ENCODE data around the gene CIAO2B.
"Not testable (repeated sequence)": the region's sequence is repeated elsewhere in the genome, so short reads cannot be mapped to it uniquely, and the experiment has no call there.

The CIAO2B gene

DNA sequence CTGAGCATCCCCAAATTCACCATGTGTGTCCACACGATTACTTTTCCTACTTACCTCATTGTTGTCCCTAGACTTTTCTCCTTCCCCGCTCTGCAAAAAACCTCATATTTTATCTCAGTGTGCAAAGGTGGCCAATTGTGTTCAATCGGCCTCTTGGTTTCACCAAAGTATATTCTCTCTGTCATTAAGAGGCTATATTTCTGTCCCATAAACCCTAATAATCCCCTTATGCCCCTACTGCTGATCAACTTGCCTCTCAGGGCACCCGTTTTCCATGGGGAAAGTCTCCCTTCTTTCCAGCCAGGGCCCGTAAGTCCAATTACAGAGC lies 12.7 kb upstream of the CIAO2B start:
- Histone ChIP-seq H3K27ac (ENCODE audit: low read length) (no peak overlapping the region), H3K9me3 (ENCODE audit: control insufficient read depth in 2 of 2, low read length in 2 of 2) (no peaks in the 10 kb centered on the region), H3K36me3 (ENCODE audit: control insufficient read depth in 2 of 2, insufficient read depth in 2 of 2, low read length in 2 of 2) (peaks cover 15 to 16% of the 10 kb centered on the region in 2 donors), H3K27me3 (ENCODE audit: control insufficient read depth in 1 of 2, insufficient read depth in 2 of 2, low read length in 2 of 2) (peaks cover 0 to 6% of the 10 kb centered on the region in 2 donors), H3K4me1 (ENCODE audit: control insufficient read depth, insufficient read depth, low read length) (peaks cover 15% of the 10 kb centered on the region), H3K9ac (ENCODE audit: low read length in 2 of 2) (no peak overlapping the region), H3K4me3 (ENCODE audit: low read length in 2 of 2) (no peak overlapping the region)

DNA sequence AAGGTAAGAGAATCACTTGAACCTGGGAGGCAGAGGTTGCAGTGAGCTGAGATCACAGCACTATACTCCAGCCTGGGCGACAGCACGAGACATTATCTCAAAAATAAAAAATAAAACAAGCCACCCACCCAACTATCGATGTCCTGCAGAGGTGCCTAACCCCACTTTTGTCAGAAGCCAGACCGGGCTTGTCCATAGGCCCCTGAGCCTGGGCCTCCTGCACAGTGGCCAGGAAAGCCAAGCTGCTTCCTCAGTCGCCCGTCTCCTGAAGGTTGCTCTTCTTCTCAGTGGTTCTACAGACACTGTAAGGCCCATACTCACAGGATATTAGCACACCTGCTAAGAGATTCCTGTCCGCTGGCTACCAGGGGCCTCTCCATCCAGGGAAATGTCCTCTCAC lies 12.3 kb upstream of the CIAO2B start:
- Histone ChIP-seq H3K27me3 (ENCODE audit: control insufficient read depth in 1 of 2, insufficient read depth in 2 of 2, low read length in 2 of 2) (peaks cover 0 to 3% of the 10 kb centered on the region in 2 donors), H3K9ac (ENCODE audit: low read length in 2 of 2) (no peak overlapping the region), H3K4me3 (ENCODE audit: low read length in 2 of 2) (no peak overlapping the region), H3K36me3 (ENCODE audit: control insufficient read depth in 2 of 2, insufficient read depth in 2 of 2, low read length in 2 of 2) (peaks cover 19 to 20% of the 10 kb centered on the region in 2 donors), H3K4me1 (ENCODE audit: control insufficient read depth, insufficient read depth, low read length) (peaks cover 15% of the 10 kb centered on the region), H3K9me3 (ENCODE audit: control insufficient read depth in 2 of 2, low read length in 2 of 2) (no peaks in the 10 kb centered on the region), H3K27ac (ENCODE audit: low read length) (no peak overlapping the region)

DNA sequence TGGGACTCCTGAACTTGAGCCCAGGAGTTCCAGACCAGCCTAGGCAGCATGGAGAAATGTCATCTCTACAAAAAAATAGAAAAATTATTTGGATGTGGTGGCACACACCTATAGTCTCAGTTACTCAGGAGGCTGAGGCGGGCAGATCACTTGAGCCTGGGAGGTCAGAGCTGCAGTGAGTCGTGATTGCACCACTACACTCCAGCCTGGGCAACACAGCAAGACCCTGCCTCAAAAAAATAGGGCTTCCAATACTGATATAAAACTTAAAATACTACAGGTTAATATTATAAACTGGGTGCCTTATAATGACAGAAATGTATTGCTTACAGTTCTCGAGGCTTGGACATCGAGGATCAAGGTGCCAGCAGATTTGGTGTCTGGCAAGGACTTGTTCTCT lies 11.7 kb upstream of the CIAO2B start:
- H3K27me3 ChIP-seq (ENCODE audit: control insufficient read depth in 1 of 2, insufficient read depth in 2 of 2, low read length in 2 of 2), result peaks cover 0 to 3% of the 10 kb centered on the region in 2 donors
- no peak overlapping the region for H3K27ac ChIP-seq (ENCODE audit: low read length)
- H3K9ac ChIP-seq (ENCODE audit: low read length in 2 of 2), result no peak overlapping the region
- H3K9me3 ChIP-seq (ENCODE audit: control insufficient read depth in 2 of 2, low read length in 2 of 2), result no peaks in the 10 kb centered on the region
- H3K36me3 ChIP-seq (ENCODE audit: control insufficient read depth in 2 of 2, insufficient read depth in 2 of 2, low read length in 2 of 2), result peaks cover 25 to 26% of the 10 kb centered on the region in 2 donors
- no peak overlapping the region for H3K4me3 ChIP-seq (ENCODE audit: low read length in 2 of 2)
- H3K4me1 ChIP-seq (ENCODE audit: control insufficient read depth, insufficient read depth, low read length), result peaks cover 15% of the 10 kb centered on the region

DNA sequence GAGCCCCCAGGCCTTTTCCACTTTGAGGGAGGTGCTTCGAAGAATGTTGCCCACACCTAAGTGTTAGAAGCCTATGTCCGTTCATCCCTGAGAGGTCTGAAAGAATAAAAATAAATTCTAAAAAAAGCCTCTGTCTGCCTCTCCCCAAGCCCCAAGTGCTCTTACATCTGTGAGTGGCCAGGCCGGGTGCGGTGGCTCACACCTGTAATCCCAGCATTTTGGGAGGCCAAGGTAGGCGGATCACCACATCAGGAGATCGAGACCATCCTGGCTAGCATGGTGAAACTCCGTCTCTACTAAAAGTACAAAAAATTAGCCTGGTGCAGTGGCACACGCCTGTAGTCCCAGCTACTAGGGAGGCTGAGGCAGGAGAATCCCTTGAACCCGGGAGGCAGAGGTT lies 10.8 kb upstream of the CIAO2B start:
- Histone ChIP-seq H3K36me3 (ENCODE audit: control insufficient read depth in 2 of 2, insufficient read depth in 2 of 2, low read length in 2 of 2) (peaks cover 33 to 34% of the 10 kb centered on the region in 2 donors), H3K4me1 (ENCODE audit: control insufficient read depth, insufficient read depth, low read length) (peaks cover 15% of the 10 kb centered on the region)
- H3K9ac ChIP-seq (ENCODE audit: low read length in 2 of 2); H3K9me3 ChIP-seq (ENCODE audit: control insufficient read depth in 2 of 2, low read length in 2 of 2); H3K27ac ChIP-seq (ENCODE audit: low read length); H3K4me3 ChIP-seq (ENCODE audit: low read length in 2 of 2); H3K27me3 ChIP-seq (ENCODE audit: control insufficient read depth in 1 of 2, insufficient read depth in 2 of 2, low read length in 2 of 2): not testable (repeated sequence)

DNA sequence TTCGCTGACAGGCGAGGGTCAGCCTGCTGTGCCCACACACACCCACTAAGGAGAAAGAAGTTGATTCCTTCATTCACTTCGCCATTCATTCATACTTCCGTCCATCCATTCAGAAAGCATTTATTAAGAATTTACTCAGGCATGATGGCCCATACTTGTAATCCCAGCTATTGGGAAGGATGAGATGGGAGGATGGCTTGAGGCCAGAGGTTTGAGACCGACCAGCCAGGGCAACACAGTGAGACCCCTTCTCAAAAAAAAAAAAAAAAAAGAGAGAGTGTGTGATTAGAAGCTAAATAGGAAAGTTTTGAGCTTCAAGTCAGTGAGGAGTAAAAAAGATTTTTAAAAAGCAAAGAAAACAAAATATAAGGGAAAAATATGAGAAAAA lies 9.8 kb upstream of the CIAO2B start:
- no peak overlapping the region for H3K9ac ChIP-seq (ENCODE audit: low read length in 2 of 2)
- no peaks in the 10 kb centered on the region for H3K9me3 ChIP-seq (ENCODE audit: control insufficient read depth in 2 of 2, low read length in 2 of 2)
- H3K4me3 ChIP-seq (ENCODE audit: low read length in 2 of 2), result no peak overlapping the region
- H3K27me3 ChIP-seq (ENCODE audit: control insufficient read depth in 1 of 2, insufficient read depth in 2 of 2, low read length in 2 of 2), result no peaks in the 10 kb centered on the region
- peaks cover 37 to 42% of the 10 kb centered on the region in 2 donors for H3K36me3 ChIP-seq (ENCODE audit: control insufficient read depth in 2 of 2, insufficient read depth in 2 of 2, low read length in 2 of 2)
- no peak overlapping the region for H3K27ac ChIP-seq (ENCODE audit: low read length)
- H3K4me1 ChIP-seq (ENCODE audit: control insufficient read depth, insufficient read depth, low read length), result peaks cover 14% of the 10 kb centered on the region

DNA sequence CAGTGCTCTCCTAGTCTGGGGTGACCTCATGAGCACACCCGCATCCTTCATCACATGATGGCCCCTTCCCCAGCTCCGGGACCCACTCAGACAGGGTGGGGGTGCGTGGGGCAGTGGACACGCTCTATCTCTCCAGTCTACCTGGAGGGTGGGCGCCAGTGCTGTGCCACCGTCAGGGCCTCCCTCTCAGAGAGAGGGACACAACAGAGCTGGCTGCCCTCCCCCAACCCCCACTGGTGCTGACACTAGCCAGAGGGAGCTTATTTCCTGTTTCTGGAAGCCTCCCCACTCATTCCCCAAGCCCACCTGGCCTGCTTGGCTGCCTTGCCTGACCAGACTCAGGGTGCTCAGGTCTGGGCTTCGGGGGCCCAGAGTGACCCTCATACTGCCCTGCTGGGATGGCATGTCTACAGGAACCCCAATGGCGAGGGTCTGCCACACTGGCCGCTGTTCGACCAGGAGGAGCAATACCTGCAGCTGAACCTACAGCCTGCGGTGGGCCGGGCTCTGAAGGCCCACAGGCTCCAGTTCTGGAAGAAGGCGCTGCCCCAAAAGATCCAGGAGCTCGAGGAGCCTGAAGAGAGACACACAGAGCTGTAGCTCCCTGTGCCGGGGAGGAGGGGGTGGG lies 9.3 kb upstream of the CIAO2B start:
- H3K9me3 ChIP-seq (ENCODE audit: control insufficient read depth in 2 of 2, low read length in 2 of 2), result no peaks in the 10 kb centered on the region
- no peak overlapping the region for H3K27ac ChIP-seq (ENCODE audit: low read length)
- no peak overlapping the region for H3K4me3 ChIP-seq (ENCODE audit: low read length in 2 of 2)
- no peaks in the 10 kb centered on the region for H3K27me3 ChIP-seq (ENCODE audit: control insufficient read depth in 1 of 2, insufficient read depth in 2 of 2, low read length in 2 of 2)
- peaks cover 9% of the 10 kb centered on the region for H3K4me1 ChIP-seq (ENCODE audit: control insufficient read depth, insufficient read depth, low read length)
- H3K9ac ChIP-seq (ENCODE audit: low read length in 2 of 2), result no peak overlapping the region
- H3K36me3 ChIP-seq (ENCODE audit: control insufficient read depth in 2 of 2, insufficient read depth in 2 of 2, low read length in 2 of 2), result peaks cover 43 to 46% of the 10 kb centered on the region in 2 donors

DNA sequence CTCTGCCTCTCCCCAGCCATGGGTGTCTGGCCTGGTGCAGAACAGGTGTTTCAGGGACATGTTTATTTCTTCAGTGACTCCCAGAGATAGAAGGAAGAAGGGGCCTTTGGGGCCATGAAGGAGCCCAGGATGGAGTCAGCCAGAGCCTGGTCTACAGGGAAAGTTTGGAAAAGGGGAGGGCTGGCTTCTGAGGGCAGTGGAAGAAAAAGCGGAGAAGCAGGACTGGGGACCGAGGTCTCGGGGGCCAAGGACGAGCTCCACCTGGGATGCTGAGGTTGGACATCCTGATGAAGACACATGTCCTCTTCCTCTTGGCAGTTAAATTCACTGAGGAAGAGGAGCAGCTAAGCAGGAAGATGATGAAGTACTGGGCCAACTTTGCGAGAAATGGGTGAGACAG lies 8.8 kb upstream of the CIAO2B start:
- H3K27ac ChIP-seq (ENCODE audit: low read length), result no peak overlapping the region
- no peak overlapping the region for H3K9ac ChIP-seq (ENCODE audit: low read length in 2 of 2)
- H3K4me1 ChIP-seq (ENCODE audit: control insufficient read depth, insufficient read depth, low read length), result peaks cover 5% of the 10 kb centered on the region
- peaks cover 46 to 50% of the 10 kb centered on the region in 2 donors for H3K36me3 ChIP-seq (ENCODE audit: control insufficient read depth in 2 of 2, insufficient read depth in 2 of 2, low read length in 2 of 2)
- no peaks in the 10 kb centered on the region for H3K9me3 ChIP-seq (ENCODE audit: control insufficient read depth in 2 of 2, low read length in 2 of 2)
- no peaks in the 10 kb centered on the region for H3K27me3 ChIP-seq (ENCODE audit: control insufficient read depth in 1 of 2, insufficient read depth in 2 of 2, low read length in 2 of 2)
- no peak overlapping the region for H3K4me3 ChIP-seq (ENCODE audit: low read length in 2 of 2)

DNA sequence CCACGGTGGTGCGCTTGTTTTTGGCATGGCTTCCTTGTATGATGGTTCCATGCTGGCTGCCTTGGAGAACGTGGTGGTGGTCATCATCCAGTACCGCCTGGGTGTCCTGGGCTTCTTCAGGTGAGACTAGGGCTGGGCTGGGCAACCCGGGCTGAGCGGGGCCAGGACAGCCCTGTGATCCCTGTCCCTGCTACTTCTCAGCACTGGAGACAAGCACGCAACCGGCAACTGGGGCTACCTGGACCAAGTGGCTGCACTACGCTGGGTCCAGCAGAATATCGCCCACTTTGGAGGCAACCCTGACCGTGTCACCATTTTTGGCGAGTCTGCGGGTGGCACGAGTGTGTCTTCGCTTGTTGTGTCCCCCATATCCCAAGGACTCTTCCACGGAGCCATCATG lies 6.0 kb upstream of the CIAO2B start:
- H3K9me3 ChIP-seq (ENCODE audit: control insufficient read depth in 2 of 2, low read length in 2 of 2), result no peaks in the 10 kb centered on the region
- no peak overlapping the region for H3K9ac ChIP-seq (ENCODE audit: low read length in 2 of 2)
- H3K4me1 ChIP-seq (ENCODE audit: control insufficient read depth, insufficient read depth, low read length), result peaks cover 27% of the 10 kb centered on the region
- H3K4me3 ChIP-seq (ENCODE audit: low read length in 2 of 2), result no peak overlapping the region
- H3K27ac ChIP-seq (ENCODE audit: low read length), result no peak overlapping the region
- peaks cover 54 to 55% of the 10 kb centered on the region in 2 donors for H3K36me3 ChIP-seq (ENCODE audit: control insufficient read depth in 2 of 2, insufficient read depth in 2 of 2, low read length in 2 of 2)
- H3K27me3 ChIP-seq (ENCODE audit: control insufficient read depth in 1 of 2, insufficient read depth in 2 of 2, low read length in 2 of 2), result no peaks in the 10 kb centered on the region

DNA sequence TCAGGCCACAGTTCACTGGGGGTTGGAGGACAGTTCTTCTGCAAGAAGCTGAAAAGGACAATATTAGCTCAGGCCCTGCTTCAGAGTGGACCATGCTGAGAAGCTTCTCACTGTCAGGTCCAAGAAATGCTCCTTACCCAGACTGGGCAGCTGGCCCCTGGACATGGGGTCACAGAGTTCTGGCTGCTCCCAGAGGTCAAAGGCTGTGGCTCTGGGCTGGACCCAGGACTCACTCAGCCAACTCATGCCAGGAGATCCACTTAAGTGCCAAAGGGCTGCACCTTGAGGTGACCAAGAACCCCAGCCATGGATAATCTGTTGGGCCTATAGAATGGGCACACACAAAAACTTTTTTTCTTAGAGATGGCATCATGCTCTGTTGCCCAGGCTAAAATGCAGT lies 5.2 kb upstream of the CIAO2B start:
- Histone ChIP-seq H3K27me3 (ENCODE audit: control insufficient read depth in 1 of 2, insufficient read depth in 2 of 2, low read length in 2 of 2) (no peaks in the 10 kb centered on the region), H3K9me3 (ENCODE audit: control insufficient read depth in 2 of 2, low read length in 2 of 2) (no peaks in the 10 kb centered on the region), H3K4me3 (ENCODE audit: low read length in 2 of 2) (no peak overlapping the region), H3K27ac (ENCODE audit: low read length) (no peak overlapping the region), H3K9ac (ENCODE audit: low read length in 2 of 2) (no peak overlapping the region), H3K36me3 (ENCODE audit: control insufficient read depth in 2 of 2, insufficient read depth in 2 of 2, low read length in 2 of 2) (peaks cover 54 to 55% of the 10 kb centered on the region in 2 donors), H3K4me1 (ENCODE audit: control insufficient read depth, insufficient read depth, low read length) (peaks cover 30% of the 10 kb centered on the region)

DNA sequence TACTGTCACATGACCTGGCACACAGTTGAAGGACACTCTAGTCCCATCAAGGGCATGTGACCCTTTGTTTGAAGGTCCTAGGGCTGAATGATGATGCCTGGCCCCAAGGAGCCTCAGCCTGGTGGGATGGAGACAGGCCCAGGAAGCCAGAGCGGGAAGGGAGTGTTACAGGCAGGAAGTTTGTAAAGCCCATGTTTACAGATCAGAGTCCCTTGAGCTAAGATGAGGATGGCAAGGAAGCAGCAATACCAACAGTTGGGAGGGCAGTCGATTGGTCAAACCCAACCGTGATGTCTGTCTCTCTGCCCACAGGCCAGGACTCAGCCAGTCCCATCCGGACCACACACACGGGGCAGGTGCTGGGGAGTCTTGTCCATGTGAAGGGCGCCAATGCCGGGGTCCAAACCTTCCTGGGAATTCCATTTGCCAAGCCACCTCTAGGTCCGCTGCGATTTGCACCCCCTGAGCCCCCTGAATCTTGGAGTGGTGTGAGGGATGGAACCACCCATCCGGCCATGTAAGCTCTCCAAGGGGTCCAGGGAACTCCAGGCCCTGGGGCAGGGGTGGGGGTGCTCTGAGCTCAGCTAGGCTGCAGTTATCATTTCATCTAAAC lies 3.6 kb upstream of the CIAO2B start:
- Histone ChIP-seq H3K27me3 (ENCODE audit: control insufficient read depth in 1 of 2, insufficient read depth in 2 of 2, low read length in 2 of 2) (no peaks in the 10 kb centered on the region), H3K9ac (ENCODE audit: low read length in 2 of 2) (no peak overlapping the region), H3K9me3 (ENCODE audit: control insufficient read depth in 2 of 2, low read length in 2 of 2) (no peaks in the 10 kb centered on the region), H3K36me3 (ENCODE audit: control insufficient read depth in 2 of 2, insufficient read depth in 2 of 2, low read length in 2 of 2) (peaks cover 47 to 48% of the 10 kb centered on the region in 2 donors), H3K27ac (ENCODE audit: low read length) (no peak overlapping the region), H3K4me3 (ENCODE audit: low read length in 2 of 2) (no peak overlapping the region), H3K4me1 (ENCODE audit: control insufficient read depth, insufficient read depth, low read length) (peaks cover 39% of the 10 kb centered on the region)

DNA sequence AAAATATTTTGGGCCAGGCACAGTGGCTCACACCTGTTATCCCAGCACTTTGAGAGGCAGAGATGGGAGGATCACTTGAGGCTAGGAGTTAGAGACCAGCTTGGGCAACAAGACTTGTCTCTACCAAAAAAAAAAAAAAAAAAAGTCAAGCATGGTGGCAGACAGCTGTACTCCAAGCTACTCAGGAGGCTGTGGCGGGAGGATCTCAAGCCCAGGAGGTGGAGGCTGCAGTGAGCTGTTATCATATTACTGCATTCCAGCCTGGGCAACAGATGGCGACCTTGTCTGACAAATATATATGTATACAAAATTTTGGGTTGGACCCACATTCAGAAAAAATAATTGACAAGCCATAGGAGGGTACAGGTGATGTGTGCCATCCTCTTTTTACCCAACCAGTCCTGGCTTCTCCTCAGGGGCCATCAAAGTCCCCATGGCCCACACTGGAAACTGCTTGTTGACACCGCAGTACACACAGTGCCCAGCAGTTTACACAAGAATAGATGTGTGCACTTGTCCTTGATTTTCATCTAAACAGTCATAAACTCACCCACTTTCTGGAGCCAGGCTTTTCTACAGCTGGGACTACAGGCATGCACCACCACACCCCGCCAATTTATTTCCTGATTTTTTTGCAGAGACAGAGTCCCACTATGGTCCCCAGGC lies 2.8 kb upstream of the CIAO2B start:
- H3K27ac ChIP-seq (ENCODE audit: low read length), result no peak overlapping the region
- H3K9ac ChIP-seq (ENCODE audit: low read length in 2 of 2), result no peak overlapping the region
- H3K9me3 ChIP-seq (ENCODE audit: control insufficient read depth in 2 of 2, low read length in 2 of 2), result no peaks in the 10 kb centered on the region
- peaks cover 45% of the 10 kb centered on the region for H3K4me1 ChIP-seq (ENCODE audit: control insufficient read depth, insufficient read depth, low read length)
- no peaks in the 10 kb centered on the region for H3K27me3 ChIP-seq (ENCODE audit: control insufficient read depth in 1 of 2, insufficient read depth in 2 of 2, low read length in 2 of 2)
- peaks cover 39 to 46% of the 10 kb centered on the region in 2 donors for H3K36me3 ChIP-seq (ENCODE audit: control insufficient read depth in 2 of 2, insufficient read depth in 2 of 2, low read length in 2 of 2)
- no peak overlapping the region for H3K4me3 ChIP-seq (ENCODE audit: low read length in 2 of 2)

Measured in stomach smooth muscle (tissue), 2 donors.